Epithelial cell of esophagus (primary cell): ENCODE measurements around the gene MCRIP2.
"Not testable (repeated sequence)": the region's sequence is repeated elsewhere in the genome, so short reads cannot be mapped to it uniquely, and the experiment has no call there.

Experiments
- DNase-seq: peaks from one replicate; pipeline ENCODE4 v3.0.0; 2010; ENCODE audit warnings: low read depth
- H3K4me3 ChIP-seq: 2 replicates; pipeline ENCODE4 v1.5.1; 2011; ENCODE audit warnings: mild to moderate bottlenecking, low read length, control low read depth
- TF ChIP-seq, protein P1 (sequence below): IDR thresholded peaks from 2 replicates; pipeline ENCODE4 v1.5.1; 2011; ENCODE audit warnings: low read depth, mild to moderate bottlenecking, low read length, control low read depth, inconsistent platforms; ENCODE audit not compliant: insufficient read depth; ENCODE audit errors: missing control alignments

Gene MCRIP2

DNA sequence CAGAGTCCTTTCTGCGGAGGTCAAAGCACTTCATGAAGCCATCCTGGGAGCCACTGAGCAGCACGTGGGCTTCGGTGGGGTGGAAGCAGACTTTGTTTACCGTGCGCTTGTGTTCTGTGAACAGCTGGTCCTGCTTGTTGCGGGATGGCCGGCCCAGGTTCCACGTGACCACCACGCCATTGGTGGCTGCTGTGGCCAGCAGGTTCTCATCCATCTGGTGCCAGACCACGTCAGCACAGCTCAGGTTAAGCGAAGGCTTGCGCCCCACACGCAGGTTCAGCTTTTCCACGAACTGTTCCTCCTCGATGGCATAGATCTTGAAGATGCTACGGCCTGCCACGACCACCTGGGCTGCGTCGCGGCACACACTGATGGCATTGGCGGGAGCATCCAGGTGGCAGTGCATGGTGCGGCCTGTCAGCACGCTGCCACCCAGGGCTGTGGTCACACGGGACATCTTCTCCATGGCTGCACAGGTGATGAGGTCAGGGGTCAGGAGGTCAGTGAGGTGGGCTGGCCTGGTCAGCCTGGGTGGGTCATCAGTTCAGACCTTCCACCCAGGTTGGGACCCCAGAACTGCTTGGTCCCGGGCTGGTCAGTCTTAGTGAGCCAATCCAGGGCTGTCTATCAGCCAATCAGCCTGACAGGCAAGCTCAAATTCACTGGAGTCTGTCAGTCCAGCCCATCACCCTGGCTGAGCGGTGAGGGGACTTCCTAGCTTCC is 47.7 kb downstream of the MCRIP2 start:
- TF ChIP-seq, protein P1, sequence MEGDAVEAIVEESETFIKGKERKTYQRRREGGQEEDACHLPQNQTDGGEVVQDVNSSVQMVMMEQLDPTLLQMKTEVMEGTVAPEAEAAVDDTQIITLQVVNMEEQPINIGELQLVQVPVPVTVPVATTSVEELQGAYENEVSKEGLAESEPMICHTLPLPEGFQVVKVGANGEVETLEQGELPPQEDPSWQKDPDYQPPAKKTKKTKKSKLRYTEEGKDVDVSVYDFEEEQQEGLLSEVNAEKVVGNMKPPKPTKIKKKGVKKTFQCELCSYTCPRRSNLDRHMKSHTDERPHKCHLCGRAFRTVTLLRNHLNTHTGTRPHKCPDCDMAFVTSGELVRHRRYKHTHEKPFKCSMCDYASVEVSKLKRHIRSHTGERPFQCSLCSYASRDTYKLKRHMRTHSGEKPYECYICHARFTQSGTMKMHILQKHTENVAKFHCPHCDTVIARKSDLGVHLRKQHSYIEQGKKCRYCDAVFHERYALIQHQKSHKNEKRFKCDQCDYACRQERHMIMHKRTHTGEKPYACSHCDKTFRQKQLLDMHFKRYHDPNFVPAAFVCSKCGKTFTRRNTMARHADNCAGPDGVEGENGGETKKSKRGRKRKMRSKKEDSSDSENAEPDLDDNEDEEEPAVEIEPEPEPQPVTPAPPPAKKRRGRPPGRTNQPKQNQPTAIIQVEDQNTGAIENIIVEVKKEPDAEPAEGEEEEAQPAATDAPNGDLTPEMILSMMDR: no peak
- peak overlapping the region; percentile 83 for H3K4me3 ChIP-seq
- no peak for DNase-seq

DNA sequence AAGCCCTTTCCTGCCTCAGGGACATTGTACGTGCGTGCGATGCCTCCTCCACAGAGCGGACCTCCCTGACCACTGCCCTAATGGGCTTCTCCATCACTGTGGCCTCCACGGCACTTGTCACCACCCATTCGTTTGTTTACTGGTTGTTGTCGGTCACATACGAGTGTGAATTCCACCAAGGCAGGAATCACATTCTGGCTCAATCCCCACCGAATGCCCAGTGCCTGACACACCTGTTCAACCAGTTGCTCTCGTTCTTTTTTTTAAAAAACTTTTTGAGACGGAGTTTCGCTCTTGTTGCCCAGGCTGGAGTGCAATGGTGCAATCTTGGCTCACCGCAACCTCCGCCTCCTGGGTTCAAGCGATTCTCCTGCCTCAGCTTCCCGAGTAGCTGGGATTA is 49.6 kb downstream of the MCRIP2 start:
- not testable (repeated sequence) for DNase-seq, H3K4me3 ChIP-seq

DNA sequence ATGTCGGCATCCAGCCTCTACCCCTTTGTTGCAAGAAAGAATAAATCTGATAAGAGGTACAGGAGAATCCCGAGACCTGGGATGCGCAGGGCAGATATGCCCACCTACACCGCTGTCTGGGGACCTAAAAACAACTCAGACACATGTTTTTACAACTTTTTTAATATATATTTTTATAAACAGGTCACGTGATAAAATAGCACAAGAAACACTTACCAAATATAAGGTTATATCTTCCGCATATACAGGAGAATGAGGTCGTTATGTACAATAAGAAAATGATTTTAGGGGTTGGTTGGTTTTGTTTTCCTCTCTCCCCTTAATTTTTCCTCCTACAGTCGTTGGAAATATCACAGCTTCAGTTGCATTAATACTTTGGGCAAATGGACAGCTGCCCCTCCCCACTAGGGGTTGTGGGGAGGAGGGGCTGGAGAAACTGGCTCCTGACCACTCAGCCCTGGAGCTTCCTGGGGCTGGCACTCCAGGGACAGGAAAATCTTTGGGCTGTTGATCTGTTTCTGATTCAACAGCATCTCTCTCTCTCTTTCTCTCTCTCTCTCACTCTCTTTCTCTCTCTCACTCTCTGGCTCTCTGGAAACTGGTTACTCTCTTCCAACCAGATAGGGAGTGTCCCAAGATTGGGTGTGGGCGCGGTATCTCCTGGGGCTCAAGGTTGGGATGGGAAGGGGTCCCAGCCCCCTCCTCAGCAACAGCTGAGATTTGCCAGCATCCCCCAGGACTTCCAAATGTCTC is 50.9 kb downstream of the MCRIP2 start:
- no peak for DNase-seq
- no peak overlapping the region for H3K4me3 ChIP-seq

DNA sequence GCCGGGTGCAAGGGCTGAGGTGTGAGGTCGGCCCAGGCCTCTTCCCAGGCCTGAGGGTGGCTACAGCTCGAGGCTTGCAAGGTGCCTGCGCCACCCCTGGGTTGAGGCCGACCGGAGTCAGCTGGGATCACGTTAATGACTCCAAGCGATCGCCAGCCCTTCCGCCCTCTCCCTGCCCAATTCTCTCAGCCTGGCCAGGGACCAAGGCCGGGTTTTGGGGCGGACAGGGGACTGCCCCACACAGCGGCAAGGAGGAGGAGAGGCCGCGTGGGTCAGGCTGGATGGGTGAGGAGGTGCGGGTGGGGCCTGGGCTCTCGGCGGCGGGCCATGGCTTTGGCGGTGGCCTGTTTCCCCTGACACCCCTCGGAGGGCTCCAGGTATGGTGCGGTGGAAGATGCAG is 51.7 kb downstream of the MCRIP2 start:
- no peak overlapping the region for H3K4me3 ChIP-seq
- TF ChIP-seq, protein P1: no peak
- DNase-seq: no peak

More for the DNA sequence above, 50.9 kb downstream of the MCRIP2 start:
- TF ChIP-seq, protein P1: no peak

DNA sequence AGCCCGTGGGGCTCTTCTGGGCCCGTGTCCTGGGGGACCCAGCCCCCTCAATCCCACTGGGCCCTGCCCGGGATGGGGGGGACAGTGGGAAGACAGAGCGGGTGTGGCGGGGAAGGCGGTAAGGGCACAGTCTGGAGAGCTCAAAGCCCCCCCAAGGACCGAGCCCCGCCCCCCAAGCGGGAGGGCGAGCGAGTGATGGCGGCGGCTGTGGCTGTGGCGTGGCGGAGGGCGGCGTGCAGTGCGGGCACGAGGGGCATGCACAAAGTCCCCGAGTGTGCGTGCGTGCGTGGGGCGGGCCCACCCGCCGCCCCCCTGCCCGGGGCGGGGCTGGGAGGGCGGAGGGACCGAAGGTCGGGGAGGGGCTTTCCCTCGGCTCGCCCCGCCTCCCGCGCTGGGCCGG is 52.1 kb downstream of the MCRIP2 start:
- DNase-seq: no peak
- TF ChIP-seq, protein P1: no peak
- H3K4me3 ChIP-seq: no peak overlapping the region

DNA sequence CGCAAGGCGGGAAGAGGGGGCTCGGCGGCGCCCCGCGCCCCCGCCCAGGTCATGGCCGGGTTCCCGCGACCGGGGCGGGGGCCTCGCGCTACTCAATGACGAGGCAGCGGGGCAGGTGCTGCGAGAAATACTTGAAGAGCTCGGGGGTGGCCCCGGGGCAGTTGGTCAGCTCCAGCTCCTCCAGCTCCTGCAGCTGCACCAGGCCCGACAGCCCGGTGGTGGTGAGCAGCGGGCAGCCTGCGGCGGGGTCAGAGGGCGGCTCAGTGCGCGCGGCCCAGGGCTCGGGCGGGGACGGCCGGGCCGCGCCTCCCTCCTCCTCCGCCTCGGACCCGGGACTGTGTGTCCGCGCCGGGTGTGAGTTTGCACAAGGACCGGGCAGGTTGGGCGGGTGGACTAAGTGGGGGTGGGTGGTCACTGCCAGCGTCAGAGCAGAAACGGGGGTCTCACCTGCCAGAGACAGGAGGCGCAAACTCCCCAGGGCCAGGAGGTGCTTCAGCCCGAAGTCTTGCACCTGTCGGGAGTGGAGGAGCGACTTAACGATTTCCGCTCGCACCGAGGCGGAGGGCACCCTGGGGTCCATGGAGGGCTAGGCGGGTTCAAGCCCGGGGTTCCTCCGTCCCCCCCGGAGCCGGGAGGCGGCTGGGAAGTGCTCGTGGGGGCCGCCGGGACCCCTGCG is 52.7 kb downstream of the MCRIP2 start:
- TF ChIP-seq, protein P1: no peak
- DNase-seq: no peak
- H3K4me3 ChIP-seq: peak overlapping the region; percentile 14

DNA sequence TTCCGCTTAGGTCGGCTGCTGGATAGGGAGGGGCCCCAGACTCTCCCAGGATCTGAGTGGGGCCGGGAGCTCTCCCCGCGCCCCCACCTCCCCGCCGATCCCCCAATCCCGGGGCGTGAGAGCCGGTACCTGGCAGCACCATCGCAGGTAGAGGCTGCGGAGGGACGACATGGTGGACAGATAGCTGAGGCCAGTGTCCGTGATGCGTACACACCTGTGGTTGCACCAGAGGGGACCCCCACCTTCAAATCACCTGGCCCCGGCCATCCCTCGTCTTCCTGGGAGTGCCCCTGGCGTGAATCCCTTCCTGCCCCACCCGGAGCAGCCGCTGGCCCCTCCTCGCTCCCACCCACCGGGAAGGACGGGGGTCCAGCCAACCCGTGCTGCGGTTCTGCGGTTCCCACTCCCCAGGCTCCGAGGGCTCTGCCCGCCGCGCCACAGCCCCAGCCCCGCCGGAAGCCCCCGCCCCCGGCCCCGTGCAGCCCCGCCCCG is 53.3 kb downstream of the MCRIP2 start:
- DNase-seq: no peak
- H3K4me3 ChIP-seq: peak overlapping the region; percentile 24

More for the DNA sequence above, 53.3 kb downstream of the MCRIP2 start:
- TF ChIP-seq, protein P1: no peak
